GM12878 (cell line): ENCODE results near the gene ELOF1.

Source experiments
- EZH2 ChIP-seq: IDR thresholded peaks from 2 replicates; pipeline ENCODE4 v1.6.1; 2012; ENCODE audit warnings: low read depth, mild to moderate bottlenecking, control low read depth, inconsistent platforms, low read length, borderline replicate concordance; ENCODE audit not compliant: control insufficient read depth
- NFYB ChIP-seq: IDR thresholded peaks from 2 replicates; pipeline ENCODE4 v1.6.1; 2011; ENCODE audit warnings: low read depth, mild to moderate bottlenecking, low read length, improper control_type of control experiment, moderate library complexity; ENCODE audit not compliant: insufficient read depth
- POLR2A ChIP-seq: IDR thresholded peaks from 2 replicates; pipeline ENCODE4 v1.6.1; 2011; ENCODE audit warnings: low read depth, mild to moderate bottlenecking, low read length
- POU2F2 ChIP-seq: IDR thresholded peaks from 3 replicates; pipeline ENCODE4 v1.6.1; 2011; ENCODE audit warnings: low read depth, mild to moderate bottlenecking, low read length, borderline replicate concordance
- RFX5 ChIP-seq: IDR thresholded peaks from 2 replicates; pipeline ENCODE4 v1.6.1; 2011; ENCODE audit warnings: low read depth, low read length, improper control_type of control experiment
- SP1 ChIP-seq: IDR thresholded peaks from one replicate; pipeline ENCODE4 v1.6.1; 2011; ENCODE audit warnings: low read depth, low read length
- STAT1 ChIP-seq: fragments of 450-650 bp; conservative IDR thresholded peaks from 2 replicates; pipeline ENCODE4 v1.6.1; 2014; ENCODE audit warnings: antibody characterized with exemption, mild to moderate bottlenecking
- ZSCAN29 ChIP-seq: fragments of 450-650 bp; IDR thresholded peaks from 2 replicates; pipeline ENCODE4 v1.6.1; 2017; ENCODE audit warnings: mild to moderate bottlenecking, moderate library complexity
- TF ChIP-seq, protein P1 (sequence below): IDR thresholded peaks from 2 replicates; pipeline ENCODE4 v1.6.1; 2011; ENCODE audit warnings: low read depth, mild to moderate bottlenecking, low read length, moderate library complexity, borderline replicate concordance; ENCODE audit errors: extremely low read depth
- TF ChIP-seq, protein P2 (sequence below), 3 experiments: IDR thresholded peaks in 2 of 3; conservative IDR thresholded peaks in 1 of 3; 2 replicates each; pipeline ENCODE4 v1.5.1; 2011; ENCODE audit warnings: low read depth in 3 of 3, low read length in 3 of 3, mild to moderate bottlenecking in 3 of 3, control low read depth in 2 of 3, moderate library complexity in 2 of 3, inconsistent platforms in 1 of 3, mixed read lengths in 1 of 3; ENCODE audit not compliant: control insufficient read depth in 2 of 3, insufficient read depth in 1 of 3; ENCODE audit errors: extremely low read depth in 1 of 3
- TF ChIP-seq, protein P3 (sequence below): IDR thresholded peaks from 2 replicates; pipeline ENCODE4 v1.6.1; 2011; ENCODE audit warnings: borderline replicate concordance, low read depth, mild to moderate bottlenecking, moderate library complexity, low read length; ENCODE audit not compliant: insufficient read depth, poor library complexity, severe bottlenecking
- TF ChIP-seq, protein P4 (sequence below): fragments of 450-650 bp; IDR thresholded peaks from 2 replicates; pipeline ENCODE4 v1.6.1; 2017; ENCODE audit warnings: mild to moderate bottlenecking
- TF ChIP-seq, protein P5 (sequence below): fragments of 450-650 bp; IDR thresholded peaks from 2 replicates; pipeline ENCODE4 v1.6.1; 2016; ENCODE audit warnings: mild to moderate bottlenecking
- TF ChIP-seq, protein P6 (sequence below): IDR thresholded peaks from 2 replicates; pipeline ENCODE4 v1.6.1; 2012; ENCODE audit warnings: low read depth, low read length, improper control_type of control experiment

DNA sequence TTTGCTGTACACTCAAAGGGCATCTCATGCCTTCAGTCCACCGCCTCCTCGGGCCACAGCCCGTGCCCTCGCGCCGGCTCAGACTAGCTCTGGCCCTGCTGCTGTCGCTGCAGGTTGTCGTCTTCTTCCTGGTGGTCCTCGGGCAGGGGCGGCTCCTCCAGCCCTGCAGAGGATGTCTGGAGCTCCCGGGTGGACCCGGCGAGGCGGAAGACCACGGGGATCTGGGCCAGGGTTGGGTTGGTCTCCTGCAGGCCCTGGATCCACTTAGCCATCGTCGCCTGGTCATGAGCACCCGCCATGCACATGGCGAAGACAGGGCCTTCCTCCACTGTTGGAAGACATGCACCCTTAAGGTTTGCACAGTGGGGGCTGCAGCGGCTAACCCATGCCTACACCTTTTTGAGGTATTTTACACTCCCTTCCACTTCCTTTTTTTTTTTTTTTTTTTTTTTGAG lies 52.9 kb downstream of the ELOF1 start:
- TF ChIP-seq POLR2A (no peak), ZSCAN29 (no peak), EZH2 (no peak), POU2F2 (no peak), SP1 (no peak), STAT1 (no peak), NFYB (no peak), RFX5 (no peak)
- TF ChIP-seq, protein P1, sequence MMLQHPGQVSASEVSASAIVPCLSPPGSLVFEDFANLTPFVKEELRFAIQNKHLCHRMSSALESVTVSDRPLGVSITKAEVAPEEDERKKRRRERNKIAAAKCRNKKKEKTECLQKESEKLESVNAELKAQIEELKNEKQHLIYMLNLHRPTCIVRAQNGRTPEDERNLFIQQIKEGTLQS = no peak
- TF ChIP-seq, protein P2, sequence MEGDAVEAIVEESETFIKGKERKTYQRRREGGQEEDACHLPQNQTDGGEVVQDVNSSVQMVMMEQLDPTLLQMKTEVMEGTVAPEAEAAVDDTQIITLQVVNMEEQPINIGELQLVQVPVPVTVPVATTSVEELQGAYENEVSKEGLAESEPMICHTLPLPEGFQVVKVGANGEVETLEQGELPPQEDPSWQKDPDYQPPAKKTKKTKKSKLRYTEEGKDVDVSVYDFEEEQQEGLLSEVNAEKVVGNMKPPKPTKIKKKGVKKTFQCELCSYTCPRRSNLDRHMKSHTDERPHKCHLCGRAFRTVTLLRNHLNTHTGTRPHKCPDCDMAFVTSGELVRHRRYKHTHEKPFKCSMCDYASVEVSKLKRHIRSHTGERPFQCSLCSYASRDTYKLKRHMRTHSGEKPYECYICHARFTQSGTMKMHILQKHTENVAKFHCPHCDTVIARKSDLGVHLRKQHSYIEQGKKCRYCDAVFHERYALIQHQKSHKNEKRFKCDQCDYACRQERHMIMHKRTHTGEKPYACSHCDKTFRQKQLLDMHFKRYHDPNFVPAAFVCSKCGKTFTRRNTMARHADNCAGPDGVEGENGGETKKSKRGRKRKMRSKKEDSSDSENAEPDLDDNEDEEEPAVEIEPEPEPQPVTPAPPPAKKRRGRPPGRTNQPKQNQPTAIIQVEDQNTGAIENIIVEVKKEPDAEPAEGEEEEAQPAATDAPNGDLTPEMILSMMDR (IDR thresholded peaks at IDR 0.05 in 2 of 3, conservative IDR thresholded peaks at IDR 0.05 in 1 of 3; ENCODE audit: control insufficient read depth in 2 of 3, extremely low read depth in 1 of 3, insufficient read depth in 1 of 3, low read depth in 3 of 3, low read length in 3 of 3) = no peak
- TF ChIP-seq, protein P3, sequence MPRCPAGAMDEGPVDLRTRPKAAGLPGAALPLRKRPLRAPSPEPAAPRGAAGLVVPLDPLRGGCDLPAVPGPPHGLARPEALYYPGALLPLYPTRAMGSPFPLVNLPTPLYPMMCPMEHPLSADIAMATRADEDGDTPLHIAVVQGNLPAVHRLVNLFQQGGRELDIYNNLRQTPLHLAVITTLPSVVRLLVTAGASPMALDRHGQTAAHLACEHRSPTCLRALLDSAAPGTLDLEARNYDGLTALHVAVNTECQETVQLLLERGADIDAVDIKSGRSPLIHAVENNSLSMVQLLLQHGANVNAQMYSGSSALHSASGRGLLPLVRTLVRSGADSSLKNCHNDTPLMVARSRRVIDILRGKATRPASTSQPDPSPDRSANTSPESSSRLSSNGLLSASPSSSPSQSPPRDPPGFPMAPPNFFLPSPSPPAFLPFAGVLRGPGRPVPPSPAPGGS = no peak
- TF ChIP-seq, protein P4, sequence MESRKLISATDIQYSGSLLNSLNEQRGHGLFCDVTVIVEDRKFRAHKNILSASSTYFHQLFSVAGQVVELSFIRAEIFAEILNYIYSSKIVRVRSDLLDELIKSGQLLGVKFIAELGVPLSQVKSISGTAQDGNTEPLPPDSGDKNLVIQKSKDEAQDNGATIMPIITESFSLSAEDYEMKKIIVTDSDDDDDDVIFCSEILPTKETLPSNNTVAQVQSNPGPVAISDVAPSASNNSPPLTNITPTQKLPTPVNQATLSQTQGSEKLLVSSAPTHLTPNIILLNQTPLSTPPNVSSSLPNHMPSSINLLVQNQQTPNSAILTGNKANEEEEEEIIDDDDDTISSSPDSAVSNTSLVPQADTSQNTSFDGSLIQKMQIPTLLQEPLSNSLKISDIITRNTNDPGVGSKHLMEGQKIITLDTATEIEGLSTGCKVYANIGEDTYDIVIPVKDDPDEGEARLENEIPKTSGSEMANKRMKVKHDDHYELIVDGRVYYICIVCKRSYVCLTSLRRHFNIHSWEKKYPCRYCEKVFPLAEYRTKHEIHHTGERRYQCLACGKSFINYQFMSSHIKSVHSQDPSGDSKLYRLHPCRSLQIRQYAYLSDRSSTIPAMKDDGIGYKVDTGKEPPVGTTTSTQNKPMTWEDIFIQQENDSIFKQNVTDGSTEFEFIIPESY = no peak
- TF ChIP-seq, protein P5, sequence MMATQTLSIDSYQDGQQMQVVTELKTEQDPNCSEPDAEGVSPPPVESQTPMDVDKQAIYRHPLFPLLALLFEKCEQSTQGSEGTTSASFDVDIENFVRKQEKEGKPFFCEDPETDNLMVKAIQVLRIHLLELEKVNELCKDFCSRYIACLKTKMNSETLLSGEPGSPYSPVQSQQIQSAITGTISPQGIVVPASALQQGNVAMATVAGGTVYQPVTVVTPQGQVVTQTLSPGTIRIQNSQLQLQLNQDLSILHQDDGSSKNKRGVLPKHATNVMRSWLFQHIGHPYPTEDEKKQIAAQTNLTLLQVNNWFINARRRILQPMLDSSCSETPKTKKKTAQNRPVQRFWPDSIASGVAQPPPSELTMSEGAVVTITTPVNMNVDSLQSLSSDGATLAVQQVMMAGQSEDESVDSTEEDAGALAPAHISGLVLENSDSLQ = no peak
- TF ChIP-seq, protein P6, sequence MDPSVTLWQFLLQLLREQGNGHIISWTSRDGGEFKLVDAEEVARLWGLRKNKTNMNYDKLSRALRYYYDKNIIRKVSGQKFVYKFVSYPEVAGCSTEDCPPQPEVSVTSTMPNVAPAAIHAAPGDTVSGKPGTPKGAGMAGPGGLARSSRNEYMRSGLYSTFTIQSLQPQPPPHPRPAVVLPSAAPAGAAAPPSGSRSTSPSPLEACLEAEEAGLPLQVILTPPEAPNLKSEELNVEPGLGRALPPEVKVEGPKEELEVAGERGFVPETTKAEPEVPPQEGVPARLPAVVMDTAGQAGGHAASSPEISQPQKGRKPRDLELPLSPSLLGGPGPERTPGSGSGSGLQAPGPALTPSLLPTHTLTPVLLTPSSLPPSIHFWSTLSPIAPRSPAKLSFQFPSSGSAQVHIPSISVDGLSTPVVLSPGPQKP = no peak
